Ascending aorta (tissue), 2 donors: ENCODE results near the gene CADPS2. TPM values are rescaled to one million over a fixed set of nuclear protein-coding genes. Genes with fewer than 3 reads are reported as not detected.

ENCODE experiments used
- DNase-seq, 2 donors: peaks; one replicate each; pipeline ENCODE4 v3.0.0-alpha.2; 2019; ENCODE audit warnings: low spot score in 2 of 2
- H3K27ac ChIP-seq, 2 donors: fragments of 200-600 bp; sonication (generic); one replicate each; pipeline ENCODE4 v1.5.1; 2016 to 2017; ENCODE audit warnings: mild to moderate bottlenecking in 1 of 2
- H3K27me3 ChIP-seq: fragments of 200-600 bp; sonication (generic); one replicate; pipeline ENCODE4 v1.5.1; 2017
- H3K36me3 ChIP-seq, 2 donors: fragments of 200-600 bp; sonication (generic); one replicate each; pipeline ENCODE4 v1.5.1; 2016
- H3K4me1 ChIP-seq, 2 donors: fragments of 200-600 bp; sonication (generic); one replicate each; pipeline ENCODE4 v1.5.1; 2016 to 2017; ENCODE audit warnings: mild to moderate bottlenecking in 1 of 2
- H3K4me3 ChIP-seq, 2 donors: fragments of 200-600 bp; sonication (generic); one replicate each; pipeline ENCODE4 v1.5.1; 2016 to 2017; ENCODE audit warnings: mild to moderate bottlenecking in 1 of 2
- H3K9me3 ChIP-seq, 2 donors: fragments of 200-600 bp; sonication (generic); one replicate each; pipeline ENCODE4 v1.5.1; 2016
- CTCF ChIP-seq, 3 experiments: fragments of 200-600 bp in 2 of 3; fragments of 450-650 bp in 1 of 3; sonication (generic) in 2 of 3; IDR thresholded peaks; one replicate each; pipeline ENCODE4 v1.5.1; 2016 to 2019; ENCODE audit warnings: antibody characterized with exemption in 3 of 3, mild to moderate bottlenecking in 1 of 3, moderate library complexity in 1 of 3
- intact Hi-C: fragments of 100-400 bp; cut with DNase I; formaldehyde crosslinking; loops from one replicate; pipeline ENCODE4 v1.15.1; 2023
- total RNA-seq: library from RNA; depleted of rRNA; stranded (reverse); fragments of >200 nt; gene quantifications from one replicate; pipeline ENCODE4 v1.1.0, GENCODE V29; 2016

Gene CADPS2
- total RNA-seq, 1 donor from 2014 or later, result 31.8 TPM

- Histone ChIP-seq H3K27ac (no peak overlapping the region), H3K4me1 (peaks cover 10 to 20% of the 10 kb centered on the region in 2 donors), H3K36me3 (no peaks in the 10 kb centered on the region), H3K27me3 (peaks cover 32% of the 10 kb centered on the region), H3K9me3 (no peaks in the 10 kb centered on the region), H3K4me3 (peak overlapping the region; percentile 42 to 49)
- no peak for TF ChIP-seq CTCF (IDR thresholded peaks at IDR 0.05)
- intact Hi-C loops, result loop anchor here (10.0 kb wide), 1 partner anchor 1229 kb away; the partner anchor contains the start of gene IQUB
- peak in 1 of 2 donors; percentile 63 for DNase-seq
These were observed 580.6 kb downstream of the CADPS2 start for GRCh38 chr7:122305475-122306319.

DNA sequence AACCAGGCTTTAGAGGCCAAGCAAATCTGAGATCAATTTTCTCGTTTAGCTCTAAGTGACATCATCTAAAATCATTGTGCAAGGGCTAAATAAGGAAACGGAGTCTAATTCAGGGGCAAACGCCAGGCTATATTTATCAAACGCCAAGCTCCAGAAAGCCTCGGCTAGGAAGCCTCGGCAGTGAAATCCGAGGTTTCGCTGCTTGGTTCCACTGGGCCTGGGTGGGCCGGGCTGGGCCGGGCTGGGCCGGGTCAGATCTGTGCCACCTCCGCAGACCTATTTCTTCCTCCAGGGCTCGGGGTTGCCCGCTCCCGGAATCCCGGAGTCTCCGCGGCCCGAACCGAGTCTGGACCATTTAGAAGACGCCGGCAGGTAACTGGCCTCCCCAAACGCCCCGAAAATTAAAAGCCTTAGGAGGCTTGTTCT, 581.3 kb downstream of the CADPS2 start:
- Histone ChIP-seq H3K27ac (no peak overlapping the region), H3K4me3 (peak overlapping the region; percentile 42 to 49), H3K36me3 (no peaks in the 10 kb centered on the region), H3K27me3 (peaks cover 35% of the 10 kb centered on the region), H3K4me1 (peaks cover 10 to 24% of the 10 kb centered on the region in 2 donors), H3K9me3 (no peaks in the 10 kb centered on the region)
- TF ChIP-seq CTCF (IDR thresholded peaks at IDR 0.05), result no peak
- DNase-seq, result no peak
- intact Hi-C loops, result loop anchor here (10.0 kb wide), 1 partner anchor 1230 kb away; the partner anchor contains the start of gene IQUB

- no peak for DNase-seq
- H3K4me3 ChIP-seq, result peak within 1 kb of the TSS; percentile 42 to 49
These were observed 581.8 kb downstream of the CADPS2 start, which contains the start of gene FEZF1 for GRCh38 chr7:122304319-122304975. Gene FEZF1 (minus strand): TSS chr7:122304750. CDS start chr7:122304437, 313 bp downstream.

GRCh38 chr7:122303531-122304318, 582.5 kb downstream of the CADPS2 start:
- Histone ChIP-seq H3K27me3 (peaks cover 35% of the 10 kb centered on the region), H3K4me1 (peaks cover 10 to 24% of the 10 kb centered on the region in 2 donors), H3K4me3 (peak overlapping the region in 1 of 2 donors; percentile 42)

More at GRCh38 chr7:122304319-122304975, 581.8 kb downstream of the CADPS2 start, which contains the start of gene FEZF1:
- Histone ChIP-seq H3K27ac (no peak within 1 kb of the TSS), H3K27me3 (peaks cover 35% of the 10 kb centered on the region), H3K4me1 (peaks cover 10 to 24% of the 10 kb centered on the region in 2 donors), H3K36me3 (no peaks in the 10 kb centered on the region), H3K9me3 (no peaks in the 10 kb centered on the region)
- TF ChIP-seq CTCF (IDR thresholded peaks at IDR 0.05), result no peak
- intact Hi-C loops, result loop anchor here (10.0 kb wide), 1 partner anchor 1230 kb away; the partner anchor contains the start of gene IQUB

More at GRCh38 chr7:122303531-122304318, 582.5 kb downstream of the CADPS2 start:
- no peak for DNase-seq
- TF ChIP-seq CTCF (IDR thresholded peaks at IDR 0.05), result no peak
- intact Hi-C loops, result loop anchor here (10.0 kb wide), 1 partner anchor 1231 kb away; the partner anchor contains the start of gene IQUB
- Histone ChIP-seq H3K36me3 (no peaks in the 10 kb centered on the region), H3K27ac (no peak overlapping the region), H3K9me3 (no peaks in the 10 kb centered on the region)
